Breast epithelium (tissue), 3 donors: Measurements from ENCODE around the gene CDH23.

Source experiments
- POLR2A ChIP-seq: fragments of 450-650 bp; IDR thresholded peaks from one replicate; pipeline ENCODE4 v1.6.1; 2016; ENCODE audit warnings: antibody characterized with exemption, mild to moderate bottlenecking, moderate library complexity
- POLR2AphosphoS5 ChIP-seq, 3 donors: sonication (generic); formaldehyde crosslinking; IDR thresholded peaks; one replicate each; pipeline ENCODE4 v1.6.1; 2017; ENCODE audit warnings: antibody characterized with exemption in 3 of 3
- TF ChIP-seq, protein P1 (sequence below), 3 donors: fragments of 450-650 bp; IDR thresholded peaks; one replicate each; pipeline ENCODE4 v1.5.1; 2016 to 2017; ENCODE audit warnings: antibody characterized with exemption in 3 of 3, mild to moderate bottlenecking in 3 of 3, moderate library complexity in 3 of 3

DNA sequence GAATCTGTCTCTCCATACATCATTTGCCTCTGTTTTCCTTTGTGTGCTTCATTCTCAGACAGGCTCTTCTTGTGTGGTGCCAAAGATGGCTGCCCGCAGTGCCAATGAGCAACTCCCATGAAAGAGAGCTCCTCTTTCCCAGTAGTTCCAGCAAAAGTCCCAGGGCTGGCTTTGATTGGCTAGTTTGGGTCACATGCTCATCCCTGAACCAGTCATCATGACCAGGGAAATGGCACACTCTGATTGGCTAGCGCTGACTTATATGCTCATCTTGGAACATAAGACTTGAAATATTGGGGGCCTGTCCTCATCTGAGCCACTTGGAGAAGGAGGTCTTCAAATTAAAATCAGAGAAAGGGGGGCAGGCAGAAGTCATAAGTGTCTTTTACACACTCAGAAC lies 112.7 kb downstream of the CDH23 start:
- TF ChIP-seq, protein P1, sequence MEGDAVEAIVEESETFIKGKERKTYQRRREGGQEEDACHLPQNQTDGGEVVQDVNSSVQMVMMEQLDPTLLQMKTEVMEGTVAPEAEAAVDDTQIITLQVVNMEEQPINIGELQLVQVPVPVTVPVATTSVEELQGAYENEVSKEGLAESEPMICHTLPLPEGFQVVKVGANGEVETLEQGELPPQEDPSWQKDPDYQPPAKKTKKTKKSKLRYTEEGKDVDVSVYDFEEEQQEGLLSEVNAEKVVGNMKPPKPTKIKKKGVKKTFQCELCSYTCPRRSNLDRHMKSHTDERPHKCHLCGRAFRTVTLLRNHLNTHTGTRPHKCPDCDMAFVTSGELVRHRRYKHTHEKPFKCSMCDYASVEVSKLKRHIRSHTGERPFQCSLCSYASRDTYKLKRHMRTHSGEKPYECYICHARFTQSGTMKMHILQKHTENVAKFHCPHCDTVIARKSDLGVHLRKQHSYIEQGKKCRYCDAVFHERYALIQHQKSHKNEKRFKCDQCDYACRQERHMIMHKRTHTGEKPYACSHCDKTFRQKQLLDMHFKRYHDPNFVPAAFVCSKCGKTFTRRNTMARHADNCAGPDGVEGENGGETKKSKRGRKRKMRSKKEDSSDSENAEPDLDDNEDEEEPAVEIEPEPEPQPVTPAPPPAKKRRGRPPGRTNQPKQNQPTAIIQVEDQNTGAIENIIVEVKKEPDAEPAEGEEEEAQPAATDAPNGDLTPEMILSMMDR (IDR thresholded peaks at IDR 0.05), result no peak
- TF ChIP-seq POLR2A (no peak), POLR2AphosphoS5 (IDR thresholded peaks at IDR 0.05) (no peak)
